Stimulated activated CD4-positive, alpha-beta T cell treated with anti-CD3 and anti-CD28 coated beads, Interleukin-2, amount 100 ng/mL, for 4 hours (primary cell): ENCODE measurements around the gene TEPSIN.

Source experiments
- DNase-seq: peaks from one replicate; pipeline ENCODE4 v3.0.0-alpha.2; 2020; ENCODE audit warnings: low read depth

Gene TEPSIN

GRCh38 chr17:81238815-81239713 is at the start of gene TEPSIN, which contains the start of gene NDUFAF8:
TEPSIN (minus strand) TSS chr17:81239055; CDS start chr17:81239033, 22 bp downstream.
NDUFAF8 (plus strand) TSS chr17:81239318; CDS start chr17:81239364, 46 bp downstream.
- DNase-seq, result peak; percentile 94

GRCh38 chr17:81287741-81288430 is 49.0 kb upstream of the TEPSIN start:
- no peak for DNase-seq

GRCh38 chr17:81287152-81287551 is 48.3 kb upstream of the TEPSIN start:
- no peak for DNase-seq

GRCh38 chr17:81286491-81287145 is 47.8 kb upstream of the TEPSIN start:
- no peak for DNase-seq

GRCh38 chr17:81285894-81286293 is 47.0 kb upstream of the TEPSIN start:
- no peak for DNase-seq

- peak; percentile 32 for DNase-seq
Observed at GRCh38 chr17:81285179-81285878, 46.5 kb upstream of the TEPSIN start.

- no peak for DNase-seq
Observed at GRCh38 chr17:81282876-81283275, 44.0 kb upstream of the TEPSIN start.

GRCh38 chr17:81282141-81282540 is 43.3 kb upstream of the TEPSIN start:
- DNase-seq, result no peak

GRCh38 chr17:81280571-81280970 is 41.7 kb upstream of the TEPSIN start:
- DNase-seq, result no peak

- no peak for DNase-seq
Observed at GRCh38 chr17:81279278-81280275, 40.7 kb upstream of the TEPSIN start.

- DNase-seq, result no peak
Observed at GRCh38 chr17:81278831-81279230, 40.0 kb upstream of the TEPSIN start.

GRCh38 chr17:81277946-81278693 is 39.3 kb upstream of the TEPSIN start:
- no peak for DNase-seq

GRCh38 chr17:81277421-81277820 is 38.6 kb upstream of the TEPSIN start:
- no peak for DNase-seq

GRCh38 chr17:81276781-81277180 is 37.9 kb upstream of the TEPSIN start:
- no peak for DNase-seq

GRCh38 chr17:81274471-81274855 is 35.6 kb upstream of the TEPSIN start:
- DNase-seq, result no peak

- DNase-seq, result no peak
Observed at GRCh38 chr17:81273698-81274470, 35.0 kb upstream of the TEPSIN start.

GRCh38 chr17:81272616-81273015 is 33.8 kb upstream of the TEPSIN start:
- DNase-seq, result no peak

- DNase-seq, result no peak
Observed at GRCh38 chr17:81271226-81271625, 32.4 kb upstream of the TEPSIN start.

GRCh38 chr17:81270279-81270678 is 31.4 kb upstream of the TEPSIN start:
- DNase-seq, result no peak
